HepG2 (cell line): ENCODE results near the gene GNAL. TPM values are rescaled to one million over a fixed set of nuclear protein-coding genes. Genes with fewer than 3 reads are reported as not detected.

Source experiments
- BORCS8-MEF2B ChIP-seq: sonication (generic); formaldehyde crosslinking; IDR thresholded peaks from 2 replicates; pipeline ENCODE4 v1.8.0; 2022; ENCODE audit warnings: mild to moderate bottlenecking, missing genetic modification reagents
- FOSL2 ChIP-seq: sonication (generic); formaldehyde crosslinking; IDR thresholded peaks from 2 replicates; pipeline ENCODE4 v1.4.0; 2020; ENCODE audit warnings: missing genetic modification reagents
- HDAC6 ChIP-seq: fragments of 200-600 bp; sonication (generic); IDR thresholded peaks from 2 replicates; pipeline ENCODE4 v1.7.0; 2017; ENCODE audit warnings: mild to moderate bottlenecking, antibody characterized with exemption, low read length, low read depth
- HES4 ChIP-seq: sonication (generic); formaldehyde crosslinking; IDR thresholded peaks from 2 replicates; pipeline ENCODE4 v1.9.0; 2021; ENCODE audit warnings: mild to moderate bottlenecking, missing genetic modification reagents, borderline replicate concordance
- JDP2 ChIP-seq: sonication (generic); formaldehyde crosslinking; IDR thresholded peaks from 2 replicates; pipeline ENCODE4 v1.8.1; 2022; ENCODE audit warnings: missing genetic modification reagents, borderline replicate concordance
- JUN ChIP-seq: sonication (generic); formaldehyde crosslinking; IDR thresholded peaks from 2 replicates; pipeline ENCODE4 v1.4.0; 2020; ENCODE audit warnings: mild to moderate bottlenecking, missing genetic modification reagents
- MEIS1 ChIP-seq: sonication (generic); formaldehyde crosslinking; IDR thresholded peaks from 2 replicates; pipeline ENCODE4 v1.9.0; 2021; ENCODE audit warnings: mild to moderate bottlenecking, missing genetic modification reagents, moderate library complexity, borderline replicate concordance
- MXD4 ChIP-seq: IDR thresholded peaks from 2 replicates; pipeline ENCODE4 v1.6.1; 2016; ENCODE audit warnings: mild to moderate bottlenecking, missing biosample characterization, missing genetic modification reagents
- NCOA5 ChIP-seq: sonication (generic); formaldehyde crosslinking; IDR thresholded peaks from 2 replicates; pipeline ENCODE4 v1.4.0; 2020; ENCODE audit warnings: missing genetic modification reagents
- NR2F2 ChIP-seq: IDR thresholded peaks from 2 replicates; pipeline ENCODE4 v1.6.1; 2012; ENCODE audit warnings: low read depth, inconsistent platforms, borderline replicate concordance
- POGZ ChIP-seq: sonication (generic); formaldehyde crosslinking; IDR thresholded peaks from 2 replicates; pipeline ENCODE4 v1.4.0; 2020; ENCODE audit warnings: mild to moderate bottlenecking, missing genetic modification reagents
- RAD51 ChIP-seq: fragments of 450-650 bp; IDR thresholded peaks from 2 replicates; pipeline ENCODE4 v1.6.1; 2016; ENCODE audit warnings: borderline replicate concordance
- RFX3 ChIP-seq: IDR thresholded peaks from 2 replicates; pipeline ENCODE4 v1.6.1; 2016; ENCODE audit warnings: missing biosample characterization, missing genetic modification reagents
- TEAD3 ChIP-seq: optimal IDR thresholded peaks from 2 replicates; pipeline ENCODE3; 2016; ENCODE audit warnings: borderline replicate concordance
- ZFP1 ChIP-seq: IDR thresholded peaks from 2 replicates; pipeline ENCODE4 v1.6.1; 2016
- ZMYM3 ChIP-seq: sonication (generic); formaldehyde crosslinking; IDR thresholded peaks from 2 replicates; pipeline ENCODE4 v1.5.1; 2020; ENCODE audit warnings: mild to moderate bottlenecking, missing genetic modification reagents
- ZNF558 ChIP-seq: sonication (generic); formaldehyde crosslinking; IDR thresholded peaks from 2 replicates; pipeline ENCODE4 v1.9.0; 2022; ENCODE audit warnings: mild to moderate bottlenecking, missing genetic modification reagents, borderline replicate concordance
- ZNF567 ChIP-seq: sonication (generic); formaldehyde crosslinking; IDR thresholded peaks from 2 replicates; pipeline ENCODE4 v1.8.1; 2023; ENCODE audit warnings: mild to moderate bottlenecking, missing genetic modification reagents, borderline replicate concordance
- ZNF780A ChIP-seq: sonication (generic); formaldehyde crosslinking; IDR thresholded peaks from 2 replicates; pipeline ENCODE4 v1.8.0; 2022; ENCODE audit warnings: mild to moderate bottlenecking, missing genetic modification reagents, moderate library complexity
- polyA plus RNA-seq, 8 experiments: library from polyadenylated mRNA; depleted of rRNA in 3 of 8; stranded (reverse) in 7 of 8; unstranded in 1 of 8; fragments of >200 nt; fragmentation: Illumina TruSeq in 4 of 8; extraction: Trizol in 4 of 8; gene quantifications; 2 replicates each; pipeline versions ENCODE4 v1.2.1 to v1.2.3, GENCODE V29; 2011 to 2016; ENCODE audit warnings: low read depth in 4 of 8, missing spikeins in 1 of 8, mixed read lengths in 1 of 8; ENCODE audit not compliant: insufficient read depth in 1 of 8
- total RNA-seq, 5 experiments: library from RNA; depleted of rRNA; stranded (reverse); fragments of >200 nt; fragmentation: Illumina TruSeq; extraction: Trizol; gene quantifications; 2 replicates each; pipeline ENCODE4 v1.2.3, GENCODE V29; 2016; ENCODE audit warnings: low read depth in 1 of 5
- TF ChIP-seq, protein P1 (sequence below): sonication (generic); formaldehyde crosslinking; IDR thresholded peaks from 2 replicates; pipeline ENCODE4 v1.4.0; 2020; ENCODE audit warnings: missing genetic modification reagents
- TF ChIP-seq, protein P2 (sequence below): sonication (generic); formaldehyde crosslinking; conservative IDR thresholded peaks from 2 replicates; pipeline ENCODE4 v1.8.0; 2022; ENCODE audit warnings: mild to moderate bottlenecking, moderate library complexity, missing genetic modification reagents
- TF ChIP-seq, protein P3 (sequence below): IDR thresholded peaks from 2 replicates; pipeline ENCODE4 v1.6.1; 2016; ENCODE audit warnings: low read depth, borderline replicate concordance
- TF ChIP-seq, protein P4 (sequence below): sonication (generic); formaldehyde crosslinking; IDR thresholded peaks from 2 replicates; pipeline ENCODE4 v1.9.0; 2021; ENCODE audit warnings: missing genetic modification reagents, borderline replicate concordance
- TF ChIP-seq, protein P5 (sequence below): sonication (generic); formaldehyde crosslinking; IDR thresholded peaks from 2 replicates; pipeline ENCODE4 v1.8.0; 2023; ENCODE audit warnings: mild to moderate bottlenecking, missing genetic modification reagents

Gene GNAL
- total and polyA plus RNA-seq, 2 of the 13 experiments (the other 11 are each of a cell fraction or from before 2014, with no cell fraction given) = 0.87 to 1.4 TPM

DNA sequence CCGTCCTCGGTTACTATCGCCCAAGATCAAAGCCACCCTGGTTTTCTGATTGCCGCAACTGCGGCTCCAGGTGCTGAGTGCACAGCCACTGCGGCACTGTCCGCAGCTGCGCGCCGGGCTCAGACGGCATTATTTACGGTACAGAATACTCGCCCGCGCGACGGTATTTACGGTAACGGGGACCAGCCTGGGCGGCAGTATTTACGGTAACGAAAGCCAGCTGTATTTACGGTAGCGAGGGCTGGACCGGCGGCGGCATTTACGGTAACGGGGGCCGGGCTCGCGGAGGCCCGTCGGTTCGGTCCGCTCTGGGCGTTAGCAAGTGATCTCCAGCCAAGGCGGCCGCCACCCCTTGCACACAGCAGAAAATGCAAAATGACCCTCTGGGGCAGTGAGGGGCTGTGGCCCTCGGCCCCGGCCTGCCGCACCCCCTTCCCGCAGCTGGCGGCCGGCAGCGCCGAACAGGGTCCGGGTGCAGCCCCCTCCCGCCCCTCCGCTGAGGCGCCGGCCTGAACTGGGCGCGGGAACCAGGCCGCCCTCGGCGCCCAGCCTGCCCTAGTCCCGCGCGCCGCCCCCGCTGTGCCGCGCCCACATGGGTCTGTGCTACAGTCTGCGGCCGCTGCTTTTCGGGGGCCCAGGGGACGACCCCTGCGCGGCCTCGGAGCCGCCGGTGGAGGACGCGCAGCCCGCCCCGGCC is at the start of gene GNAL (continued):
- TF ChIP-seq JDP2 (no peak), RAD51 (no peak), MXD4 (CRISPR knock-in tag) (no peak), ZNF567 (CRISPR knock-in tag) (no peak), ZNF558 (no peak), HDAC6 (no peak), NR2F2 (no peak), HES4 (CRISPR knock-in tag) (no peak), ZFP1 (CRISPR knock-in tag) (no peak), POGZ (CRISPR knock-in tag) (no peak), NCOA5 (no peak), FOSL2 (CRISPR knock-in tag) (0 out of 2 replicates have a peak, but pooled peaks have one; percentile 14), RFX3 (no peak), ZMYM3 (CRISPR knock-in tag) (peak; percentile 30; the same call in 1 of the 2 replicates), ZNF780A (no peak), BORCS8-MEF2B (CRISPR knock-in tag) (no peak), JUN (CRISPR knock-in tag) (no peak), MEIS1 (CRISPR knock-in tag) (0 out of 2 replicates have a peak, but pooled peaks have one; percentile 0), TEAD3 (CRISPR knock-in tag) (peak; percentile 49)
- TF ChIP-seq, protein P1, sequence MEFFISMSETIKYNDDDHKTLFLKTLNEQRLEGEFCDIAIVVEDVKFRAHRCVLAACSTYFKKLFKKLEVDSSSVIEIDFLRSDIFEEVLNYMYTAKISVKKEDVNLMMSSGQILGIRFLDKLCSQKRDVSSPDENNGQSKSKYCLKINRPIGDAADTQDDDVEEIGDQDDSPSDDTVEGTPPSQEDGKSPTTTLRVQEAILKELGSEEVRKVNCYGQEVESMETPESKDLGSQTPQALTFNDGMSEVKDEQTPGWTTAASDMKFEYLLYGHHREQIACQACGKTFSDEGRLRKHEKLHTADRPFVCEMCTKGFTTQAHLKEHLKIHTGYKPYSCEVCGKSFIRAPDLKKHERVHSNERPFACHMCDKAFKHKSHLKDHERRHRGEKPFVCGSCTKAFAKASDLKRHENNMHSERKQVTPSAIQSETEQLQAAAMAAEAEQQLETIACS (CRISPR knock-in tag) = no peak
- TF ChIP-seq, protein P2, sequence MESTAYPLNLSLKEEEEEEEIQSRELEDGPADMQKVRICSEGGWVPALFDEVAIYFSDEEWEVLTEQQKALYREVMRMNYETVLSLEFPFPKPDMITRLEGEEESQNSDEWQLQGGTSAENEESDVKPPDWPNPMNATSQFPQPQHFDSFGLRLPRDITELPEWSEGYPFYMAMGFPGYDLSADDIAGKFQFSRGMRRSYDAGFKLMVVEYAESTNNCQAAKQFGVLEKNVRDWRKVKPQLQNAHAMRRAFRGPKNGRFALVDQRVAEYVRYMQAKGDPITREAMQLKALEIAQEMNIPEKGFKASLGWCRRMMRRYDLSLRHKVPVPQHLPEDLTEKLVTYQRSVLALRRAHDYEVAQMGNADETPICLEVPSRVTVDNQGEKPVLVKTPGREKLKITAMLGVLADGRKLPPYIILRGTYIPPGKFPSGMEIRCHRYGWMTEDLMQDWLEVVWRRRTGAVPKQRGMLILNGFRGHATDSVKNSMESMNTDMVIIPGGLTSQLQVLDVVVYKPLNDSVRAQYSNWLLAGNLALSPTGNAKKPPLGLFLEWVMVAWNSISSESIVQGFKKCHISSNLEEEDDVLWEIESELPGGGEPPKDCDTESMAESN (CRISPR knock-in tag) = peak; percentile 77
- TF ChIP-seq, protein P3, sequence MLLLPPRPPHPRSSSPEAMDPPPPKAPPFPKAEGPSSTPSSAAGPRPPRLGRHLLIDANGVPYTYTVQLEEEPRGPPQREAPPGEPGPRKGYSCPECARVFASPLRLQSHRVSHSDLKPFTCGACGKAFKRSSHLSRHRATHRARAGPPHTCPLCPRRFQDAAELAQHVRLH (CRISPR knock-in tag) = peak; percentile 68; the same call in 1 of the 2 replicates
- TF ChIP-seq, protein P4, sequence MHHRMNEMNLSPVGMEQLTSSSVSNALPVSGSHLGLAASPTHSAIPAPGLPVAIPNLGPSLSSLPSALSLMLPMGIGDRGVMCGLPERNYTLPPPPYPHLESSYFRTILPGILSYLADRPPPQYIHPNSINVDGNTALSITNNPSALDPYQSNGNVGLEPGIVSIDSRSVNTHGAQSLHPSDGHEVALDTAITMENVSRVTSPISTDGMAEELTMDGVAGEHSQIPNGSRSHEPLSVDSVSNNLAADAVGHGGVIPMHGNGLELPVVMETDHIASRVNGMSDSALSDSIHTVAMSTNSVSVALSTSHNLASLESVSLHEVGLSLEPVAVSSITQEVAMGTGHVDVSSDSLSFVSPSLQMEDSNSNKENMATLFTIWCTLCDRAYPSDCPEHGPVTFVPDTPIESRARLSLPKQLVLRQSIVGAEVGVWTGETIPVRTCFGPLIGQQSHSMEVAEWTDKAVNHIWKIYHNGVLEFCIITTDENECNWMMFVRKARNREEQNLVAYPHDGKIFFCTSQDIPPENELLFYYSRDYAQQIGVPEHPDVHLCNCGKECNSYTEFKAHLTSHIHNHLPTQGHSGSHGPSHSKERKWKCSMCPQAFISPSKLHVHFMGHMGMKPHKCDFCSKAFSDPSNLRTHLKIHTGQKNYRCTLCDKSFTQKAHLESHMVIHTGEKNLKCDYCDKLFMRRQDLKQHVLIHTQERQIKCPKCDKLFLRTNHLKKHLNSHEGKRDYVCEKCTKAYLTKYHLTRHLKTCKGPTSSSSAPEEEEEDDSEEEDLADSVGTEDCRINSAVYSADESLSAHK (CRISPR knock-in tag) = no peak
- TF ChIP-seq, protein P5, sequence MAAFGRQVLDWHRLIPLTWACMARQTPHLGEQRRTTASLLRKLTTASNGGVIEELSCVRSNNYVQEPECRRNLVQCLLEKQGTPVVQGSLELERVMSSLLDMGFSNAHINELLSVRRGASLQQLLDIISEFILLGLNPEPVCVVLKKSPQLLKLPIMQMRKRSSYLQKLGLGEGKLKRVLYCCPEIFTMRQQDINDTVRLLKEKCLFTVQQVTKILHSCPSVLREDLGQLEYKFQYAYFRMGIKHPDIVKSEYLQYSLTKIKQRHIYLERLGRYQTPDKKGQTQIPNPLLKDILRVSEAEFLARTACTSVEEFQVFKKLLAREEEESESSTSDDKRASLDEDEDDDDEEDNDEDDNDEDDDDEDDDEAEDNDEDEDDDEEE (CRISPR knock-in tag) = no peak
